Liver (tissue), 9 donors: ENCODE results near the gene NTN1. TPM values are rescaled to one million over a fixed set of nuclear protein-coding genes. Genes with fewer than 3 reads are reported as not detected.

Experiments used
- DNase-seq: peaks from one replicate; pipeline ENCODE4 v3.0.0-alpha.2; 2017; ENCODE audit warnings: low spot score
- H3K27ac ChIP-seq, 2 donors: one replicate each; pipeline ENCODE4 v1.7.0; 2013; ENCODE audit warnings: inconsistent platforms in 2 of 2, low read length in 2 of 2, control low read depth in 1 of 2, low read depth in 1 of 2, mild to moderate bottlenecking in 1 of 2
- H3K27me3 ChIP-seq, 4 donors: one replicate each; pipeline versions ENCODE4 v1.6.1 to v1.7.0; 2013; ENCODE audit warnings: low read length in 3 of 4, inconsistent platforms in 1 of 4, mild to moderate bottlenecking in 1 of 4, moderate library complexity in 1 of 4; ENCODE audit not compliant: control insufficient read depth in 4 of 4, insufficient read depth in 4 of 4
- H3K36me3 ChIP-seq, 4 donors: one replicate each; pipeline versions ENCODE4 v1.6.1 to v1.7.0; 2013; ENCODE audit warnings: low read length in 3 of 4, mild to moderate bottlenecking in 3 of 4, low read depth in 1 of 4, moderate library complexity in 1 of 4; ENCODE audit not compliant: control insufficient read depth in 4 of 4, insufficient read depth in 3 of 4
- H3K4me1 ChIP-seq, 4 donors: one replicate each; pipeline versions ENCODE4 v1.6.1 to v1.7.0; 2013; ENCODE audit warnings: low read length in 3 of 4, mild to moderate bottlenecking in 3 of 4, moderate library complexity in 1 of 4; ENCODE audit not compliant: control insufficient read depth in 4 of 4, insufficient read depth in 4 of 4
- H3K4me3 ChIP-seq, 3 donors: one replicate each; pipeline versions ENCODE4 v1.6.1 to v1.7.0; 2013; ENCODE audit warnings: low read length in 3 of 3, control low read depth in 1 of 3, low read depth in 1 of 3, mild to moderate bottlenecking in 1 of 3
- H3K9ac ChIP-seq, 2 donors: one replicate each; pipeline ENCODE4 v1.7.0; 2013; ENCODE audit warnings: low read length in 2 of 2, mild to moderate bottlenecking in 2 of 2, moderate library complexity in 2 of 2, control low read depth in 1 of 2, low read depth in 1 of 2
- H3K9me3 ChIP-seq, 4 donors: one replicate each; pipeline versions ENCODE4 v1.6.1 to v1.7.0; 2013; ENCODE audit warnings: low read length in 3 of 4; ENCODE audit not compliant: control insufficient read depth in 4 of 4
- ATF3 ChIP-seq: IDR thresholded peaks from 2 replicates; pipeline ENCODE4 v1.6.1; 2016; ENCODE audit warnings: antibody characterized with exemption
- CTCF ChIP-seq: fragments of 150-350 bp; IDR thresholded peaks from 2 replicates; pipeline ENCODE4 v1.5.1; 2017; ENCODE audit warnings: improper control_type of control experiment, low read depth, low read length; ENCODE audit not compliant: missing input control
- EGR1 ChIP-seq, 2 donors: IDR thresholded peaks; 2 replicates each; pipeline ENCODE4 v1.6.1; 2016 to 2018; ENCODE audit warnings: antibody characterized with exemption in 2 of 2, low read depth in 2 of 2
- FOXA1 ChIP-seq: IDR thresholded peaks from 2 replicates; pipeline ENCODE4 v1.6.1; 2016; ENCODE audit warnings: antibody characterized with exemption
- HNF4G ChIP-seq: IDR thresholded peaks from 2 replicates; pipeline ENCODE4 v1.6.1; 2016; ENCODE audit warnings: antibody characterized with exemption
- MAX ChIP-seq: IDR thresholded peaks from 2 replicates; pipeline ENCODE4 v1.6.1; 2016; ENCODE audit warnings: antibody characterized with exemption
- NR2F2 ChIP-seq: IDR thresholded peaks from 2 replicates; pipeline ENCODE4 v1.6.1; 2016; ENCODE audit warnings: antibody characterized with exemption
- RXRA ChIP-seq, 2 donors: IDR thresholded peaks; 2 replicates each; pipeline ENCODE4 v1.6.1; 2017 to 2018; ENCODE audit warnings: antibody characterized with exemption in 2 of 2, mild to moderate bottlenecking in 1 of 2
- SP1 ChIP-seq: IDR thresholded peaks from 2 replicates; pipeline ENCODE4 v1.6.1; 2018; ENCODE audit warnings: antibody characterized with exemption, mild to moderate bottlenecking
- WGBS: extraction: QIAGEN DNeasy Blood & Tissue Kit; methylation state at CpG from one replicate; pipeline ENCODE4 v1.1.7; 2013; 5-methylcytosine and 5-hydroxymethylcytosine counted together
- polyA plus RNA-seq, 2 donors: library from polyadenylated mRNA; stranded (reverse) in 1 of 2; unstranded in 1 of 2; fragments of 200-250 nt in 1 of 2; fragments of >200 nt in 1 of 2; fragmentation: Nextera tagmentation in 1 of 2; extraction: Ambion mirVana in 1 of 2; gene quantifications; one replicate each; pipeline versions ENCODE4 v1.2.1 to v1.2.3, GENCODE V29; 2013 to 2015
- total RNA-seq, 2 donors: library from RNA; depleted of rRNA; stranded (reverse); fragments of >200 nt; gene quantifications; one replicate each; pipeline ENCODE4 v1.2.3, GENCODE V29; 2014
- TF ChIP-seq, protein P1 (sequence below): IDR thresholded peaks from 2 replicates; pipeline ENCODE4 v1.6.1; 2016; ENCODE audit warnings: antibody characterized with exemption
- TF ChIP-seq, protein P2 (sequence below): IDR thresholded peaks from 2 replicates; pipeline ENCODE4 v1.6.1; 2016; ENCODE audit warnings: antibody characterized with exemption, mild to moderate bottlenecking
- donor health status: healthy.
- donor health status: healthy.
- donor health status: healthy.
- donor health status: healthy.
- donor health status: healthy.

NTN1 gene
- total and polyA plus RNA-seq, 4 donors, result 0.14 to 8.7 (median 4.3) TPM

GRCh38 chr17:9217151-9218056 is 196.1 kb downstream of the NTN1 start:
- peaks cover 0 to 11% (median under 1%) of the 10 kb centered on the region in 4 donors for H3K9me3 ChIP-seq

More at GRCh38 chr17:9217151-9218056, 196.1 kb downstream of the NTN1 start:
- H3K27me3 ChIP-seq, result no peaks in the 10 kb centered on the region
- TF ChIP-seq RXRA (IDR thresholded peaks at IDR 0.05) (no peak), SP1 (no peak), ATF3 (no peak), NR2F2 (no peak), CTCF (no peak), HNF4G (no peak), FOXA1 (no peak), EGR1 (IDR thresholded peaks at IDR 0.05; ENCODE audit: low read depth in 2 of 2) (no peak), MAX (no peak)
- TF ChIP-seq, protein P1, sequence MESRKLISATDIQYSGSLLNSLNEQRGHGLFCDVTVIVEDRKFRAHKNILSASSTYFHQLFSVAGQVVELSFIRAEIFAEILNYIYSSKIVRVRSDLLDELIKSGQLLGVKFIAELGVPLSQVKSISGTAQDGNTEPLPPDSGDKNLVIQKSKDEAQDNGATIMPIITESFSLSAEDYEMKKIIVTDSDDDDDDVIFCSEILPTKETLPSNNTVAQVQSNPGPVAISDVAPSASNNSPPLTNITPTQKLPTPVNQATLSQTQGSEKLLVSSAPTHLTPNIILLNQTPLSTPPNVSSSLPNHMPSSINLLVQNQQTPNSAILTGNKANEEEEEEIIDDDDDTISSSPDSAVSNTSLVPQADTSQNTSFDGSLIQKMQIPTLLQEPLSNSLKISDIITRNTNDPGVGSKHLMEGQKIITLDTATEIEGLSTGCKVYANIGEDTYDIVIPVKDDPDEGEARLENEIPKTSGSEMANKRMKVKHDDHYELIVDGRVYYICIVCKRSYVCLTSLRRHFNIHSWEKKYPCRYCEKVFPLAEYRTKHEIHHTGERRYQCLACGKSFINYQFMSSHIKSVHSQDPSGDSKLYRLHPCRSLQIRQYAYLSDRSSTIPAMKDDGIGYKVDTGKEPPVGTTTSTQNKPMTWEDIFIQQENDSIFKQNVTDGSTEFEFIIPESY, result no peak
- TF ChIP-seq, protein P2, sequence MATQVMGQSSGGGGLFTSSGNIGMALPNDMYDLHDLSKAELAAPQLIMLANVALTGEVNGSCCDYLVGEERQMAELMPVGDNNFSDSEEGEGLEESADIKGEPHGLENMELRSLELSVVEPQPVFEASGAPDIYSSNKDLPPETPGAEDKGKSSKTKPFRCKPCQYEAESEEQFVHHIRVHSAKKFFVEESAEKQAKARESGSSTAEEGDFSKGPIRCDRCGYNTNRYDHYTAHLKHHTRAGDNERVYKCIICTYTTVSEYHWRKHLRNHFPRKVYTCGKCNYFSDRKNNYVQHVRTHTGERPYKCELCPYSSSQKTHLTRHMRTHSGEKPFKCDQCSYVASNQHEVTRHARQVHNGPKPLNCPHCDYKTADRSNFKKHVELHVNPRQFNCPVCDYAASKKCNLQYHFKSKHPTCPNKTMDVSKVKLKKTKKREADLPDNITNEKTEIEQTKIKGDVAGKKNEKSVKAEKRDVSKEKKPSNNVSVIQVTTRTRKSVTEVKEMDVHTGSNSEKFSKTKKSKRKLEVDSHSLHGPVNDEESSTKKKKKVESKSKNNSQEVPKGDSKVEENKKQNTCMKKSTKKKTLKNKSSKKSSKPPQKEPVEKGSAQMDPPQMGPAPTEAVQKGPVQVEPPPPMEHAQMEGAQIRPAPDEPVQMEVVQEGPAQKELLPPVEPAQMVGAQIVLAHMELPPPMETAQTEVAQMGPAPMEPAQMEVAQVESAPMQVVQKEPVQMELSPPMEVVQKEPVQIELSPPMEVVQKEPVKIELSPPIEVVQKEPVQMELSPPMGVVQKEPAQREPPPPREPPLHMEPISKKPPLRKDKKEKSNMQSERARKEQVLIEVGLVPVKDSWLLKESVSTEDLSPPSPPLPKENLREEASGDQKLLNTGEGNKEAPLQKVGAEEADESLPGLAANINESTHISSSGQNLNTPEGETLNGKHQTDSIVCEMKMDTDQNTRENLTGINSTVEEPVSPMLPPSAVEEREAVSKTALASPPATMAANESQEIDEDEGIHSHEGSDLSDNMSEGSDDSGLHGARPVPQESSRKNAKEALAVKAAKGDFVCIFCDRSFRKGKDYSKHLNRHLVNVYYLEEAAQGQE, result no peak
- 73% methylated on average over 5 of the region's 5 CpGs for WGBS
- no peak overlapping the region for H3K9ac ChIP-seq
- H3K4me3 ChIP-seq, result no peak overlapping the region
- peaks cover 0 to 4% (median 2%) of the 10 kb centered on the region in 4 donors for H3K36me3 ChIP-seq
- no peaks in the 10 kb centered on the region for H3K4me1 ChIP-seq
- DNase-seq, result no peak
- no peak overlapping the region for H3K27ac ChIP-seq
